CD4-positive, alpha-beta T cell treated with Interleukin-10 for 1 hour (primary cell): ENCODE results near the gene PCYT2.

Experiments
- DNase-seq: peaks from one replicate; pipeline ENCODE4 v3.0.0-alpha.2; 2020

The PCYT2 gene

DNA sequence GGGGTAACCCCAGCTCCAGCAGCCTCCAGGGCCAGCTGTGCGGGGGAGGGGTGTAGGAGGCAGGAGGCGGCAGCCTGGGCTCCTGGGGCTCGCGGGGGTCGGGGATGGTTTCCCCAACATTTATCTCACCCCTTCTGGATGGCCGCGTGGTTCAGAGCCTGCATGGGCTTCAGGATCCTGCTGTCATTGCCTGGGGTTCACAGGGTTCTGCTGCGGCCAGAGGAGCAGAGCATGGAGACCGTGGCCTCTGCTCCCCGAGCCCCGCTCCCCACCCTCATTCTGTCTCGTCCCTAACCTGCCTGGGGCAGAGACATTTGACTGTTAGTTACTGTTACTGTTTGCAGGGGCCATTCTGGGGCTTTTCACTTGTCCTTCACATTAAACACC lies 31.0 kb upstream of the PCYT2 start:
- DNase-seq: no peak

GRCh38 chr17:81941484-81942166 lies 30.4 kb upstream of the PCYT2 start:
- no peak for DNase-seq

DNA sequence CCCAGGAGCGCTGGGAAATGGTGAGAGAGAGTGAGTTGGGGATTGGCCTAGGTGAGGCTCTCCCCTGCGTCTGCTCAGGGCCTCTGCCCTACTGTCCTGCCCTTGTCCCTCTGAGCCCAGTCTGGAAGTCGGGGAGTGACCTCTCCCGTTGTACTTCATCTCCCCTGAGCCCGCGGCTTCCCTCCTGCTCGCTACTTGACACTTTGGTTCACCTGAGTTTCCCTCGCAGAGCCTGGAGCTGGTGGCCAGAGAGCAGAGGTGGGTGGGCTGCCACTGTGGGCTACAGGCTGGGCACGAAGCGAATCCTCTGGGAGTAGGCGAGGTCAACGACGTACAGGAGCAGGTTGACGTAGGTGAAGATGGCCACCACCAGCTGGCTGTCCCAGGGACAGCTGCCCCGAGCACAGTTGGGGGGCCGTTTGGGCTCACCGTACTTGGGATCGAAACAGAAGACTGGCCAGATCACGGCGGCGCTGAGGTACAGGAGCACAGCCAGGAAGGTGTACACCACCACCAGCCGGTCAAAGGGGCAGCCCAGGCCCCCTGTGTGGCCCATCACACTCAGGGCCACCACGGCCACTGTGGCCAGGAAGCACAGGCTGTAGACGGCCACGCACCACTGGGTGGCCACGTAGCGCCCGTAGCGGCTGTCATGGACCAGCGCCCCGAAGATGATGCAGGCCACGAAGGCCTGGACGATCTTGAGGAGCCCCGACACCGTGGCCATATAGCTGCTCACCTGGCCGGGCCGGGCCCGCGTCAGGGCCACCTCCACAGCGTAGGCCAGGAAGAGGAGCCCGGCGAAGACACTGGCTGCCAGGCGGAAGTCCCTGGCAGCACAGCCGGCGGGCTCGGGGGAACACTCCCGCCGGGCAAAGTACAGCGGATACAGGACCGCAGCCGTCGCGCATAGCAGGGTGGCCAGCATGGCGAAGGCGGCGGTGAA lies 29.6 kb upstream of the PCYT2 start:
- DNase-seq: no peak

- DNase-seq: no peak
Measured at GRCh38 chr17:81939881-81940385, 28.7 kb upstream of the PCYT2 start.

GRCh38 chr17:81939218-81939617 lies 28.0 kb upstream of the PCYT2 start:
- DNase-seq: no peak

GRCh38 chr17:81935709-81936084 lies 24.5 kb upstream of the PCYT2 start:
- no peak for DNase-seq

DNA sequence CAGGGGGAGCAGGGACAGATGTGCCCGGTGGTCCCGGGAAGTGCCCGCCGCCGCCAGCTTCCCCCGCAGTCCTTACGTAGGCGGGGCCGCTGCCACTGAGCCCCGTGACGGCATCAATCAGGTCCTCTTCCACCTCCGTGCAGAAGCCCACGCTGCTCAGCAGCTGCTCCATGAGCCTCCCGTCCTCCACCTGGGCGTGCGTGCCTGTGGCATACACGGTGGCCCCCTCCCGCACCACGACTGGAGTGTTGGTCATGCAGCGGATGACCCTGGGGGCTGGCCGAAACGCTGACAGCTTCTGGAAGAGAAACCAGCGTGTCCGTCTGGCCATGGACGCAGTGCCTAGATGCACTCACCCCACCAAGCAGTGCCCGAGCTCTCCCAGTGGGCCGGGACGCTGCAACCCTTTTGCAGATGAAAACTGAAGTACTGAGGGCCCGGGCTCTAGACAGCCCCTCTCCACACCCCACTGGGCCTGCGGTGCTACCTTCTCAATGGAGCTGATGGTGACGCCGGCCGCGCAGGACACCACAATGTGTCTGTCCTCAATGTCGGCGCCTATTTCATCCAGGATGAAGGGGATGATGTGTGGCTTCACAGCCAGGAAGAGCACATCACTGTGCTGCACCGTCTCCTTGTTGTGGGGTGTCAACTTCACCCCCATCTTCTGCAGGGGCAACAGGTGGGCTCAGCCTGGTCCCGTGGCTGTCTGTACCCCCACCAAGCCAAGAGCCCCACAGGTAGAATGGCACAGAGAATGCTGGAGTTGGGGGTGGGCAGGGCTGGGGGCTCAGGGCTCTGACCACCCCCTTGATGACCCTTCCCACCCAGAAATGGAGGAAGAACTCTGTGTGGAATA lies 23.9 kb upstream of the PCYT2 start:
- no peak for DNase-seq

GRCh38 chr17:81934098-81934757 lies 23.0 kb upstream of the PCYT2 start:
- DNase-seq: no peak

DNA sequence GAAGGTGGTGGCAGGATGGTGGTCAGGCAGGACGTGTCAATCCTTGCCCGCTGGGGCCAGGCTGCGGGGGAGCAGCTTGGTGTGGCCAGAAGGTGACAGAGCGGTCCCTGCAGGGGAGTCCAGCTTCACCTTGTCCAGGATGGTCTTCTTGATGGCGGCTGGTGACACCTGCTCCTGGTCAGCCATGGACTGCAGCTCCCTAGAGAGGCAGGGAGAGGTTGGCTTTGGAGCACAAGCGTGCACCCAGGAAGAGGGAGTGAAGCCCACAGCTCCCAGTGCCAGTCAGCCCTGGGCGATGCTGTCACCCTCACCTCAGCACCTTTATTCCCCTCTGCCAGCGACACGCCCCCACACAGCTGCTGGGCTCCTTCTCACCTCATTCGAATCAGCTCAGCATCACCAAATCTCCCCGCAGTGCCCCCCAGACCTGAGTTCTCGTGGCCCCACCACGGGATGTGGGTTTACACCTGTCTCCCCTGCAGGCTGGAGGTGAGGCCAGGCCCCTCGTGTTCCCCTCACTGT lies 22.0 kb upstream of the PCYT2 start:
- DNase-seq: no peak

GRCh38 chr17:81932333-81932983 lies 21.3 kb upstream of the PCYT2 start:
- DNase-seq: no peak

GRCh38 chr17:81931557-81932332 lies 20.5 kb upstream of the PCYT2 start:
- DNase-seq: no peak

DNA sequence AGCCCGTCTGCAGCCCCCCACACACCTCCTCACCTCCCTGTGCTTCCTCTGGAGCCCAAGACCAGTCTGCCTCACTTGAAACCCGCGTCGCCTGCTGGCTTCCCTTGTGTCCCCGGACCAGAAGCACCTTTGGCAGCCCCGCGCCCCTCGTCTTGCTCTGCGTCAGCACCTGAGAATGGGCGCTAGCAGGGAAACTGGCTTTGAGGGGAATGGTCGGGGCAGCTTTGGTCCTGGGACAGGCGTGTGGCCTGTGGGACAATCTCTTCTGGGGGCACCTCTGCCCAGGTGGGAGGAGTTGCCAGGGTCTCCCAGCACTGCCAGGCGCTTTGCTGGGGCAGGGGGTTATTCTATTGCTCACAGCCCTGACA lies 20.0 kb upstream of the PCYT2 start:
- no peak for DNase-seq

- DNase-seq: no peak
Measured at GRCh38 chr17:81930142-81931125, 19.2 kb upstream of the PCYT2 start.

GRCh38 chr17:81929253-81930141 lies 18.3 kb upstream of the PCYT2 start:
- no peak for DNase-seq

GRCh38 chr17:81928544-81929252 lies 17.5 kb upstream of the PCYT2 start:
- DNase-seq: no peak

GRCh38 chr17:81927653-81928543 lies 16.7 kb upstream of the PCYT2 start, which contains the start of gene MAFG:
Gene MAFG (minus strand): TSS chr17:81927735. CDS start chr17:81923185, 4,550 bp downstream.
- DNase-seq: peak; percentile 91
